ENCODE measurements around the gene INO80.
A peak's percentile ranks its signal among the peaks of the same experiment; 100 is the strongest.

INO80 gene

GRCh38 chr15:41022487-41023090, 93.5 kb downstream of the INO80 start:
- H3K4me3 ChIP-seq (replicated peaks; ENCODE audit: low read depth, low read length), result no peak overlapping the region
- no peak for DNase-seq (ENCODE audit: extremely low read depth, low read depth)
- peak; percentile 74 for TF ChIP-seq CTCF (IDR thresholded peaks at IDR 0.05; ENCODE audit: low read depth, low read length, missing control alignments)

- DNase-seq (ENCODE audit: extremely low read depth, low read depth), result no peak
- no peak for TF ChIP-seq CTCF (IDR thresholded peaks at IDR 0.05; ENCODE audit: low read depth, low read length, missing control alignments)
- H3K4me3 ChIP-seq (replicated peaks; ENCODE audit: low read depth, low read length), result no peak overlapping the region
These were observed 95.3 kb downstream of the INO80 start for GRCh38 chr15:41020829-41021228.

- H3K4me3 ChIP-seq (replicated peaks; ENCODE audit: low read depth, low read length), result no peak overlapping the region
- no peak for DNase-seq (ENCODE audit: extremely low read depth, low read depth)
- TF ChIP-seq CTCF (IDR thresholded peaks at IDR 0.05; ENCODE audit: low read depth, low read length, missing control alignments), result no peak
These were observed 95.8 kb downstream of the INO80 start for GRCh38 chr15:41020311-41020710.

GRCh38 chr15:41019174-41019573, 96.9 kb downstream of the INO80 start:
- TF ChIP-seq CTCF (IDR thresholded peaks at IDR 0.05; ENCODE audit: low read depth, low read length, missing control alignments), result no peak
- H3K4me3 ChIP-seq (replicated peaks; ENCODE audit: low read depth, low read length), result no peak overlapping the region
- DNase-seq (ENCODE audit: extremely low read depth, low read depth), result no peak

GRCh38 chr15:41018534-41018933, 97.5 kb downstream of the INO80 start:
- no peak for TF ChIP-seq CTCF (IDR thresholded peaks at IDR 0.05; ENCODE audit: low read depth, low read length, missing control alignments)
- H3K4me3 ChIP-seq (replicated peaks; ENCODE audit: low read depth, low read length), result no peak overlapping the region
- DNase-seq (ENCODE audit: extremely low read depth, low read depth), result no peak

GRCh38 chr15:41017066-41017735, 98.9 kb downstream of the INO80 start:
- TF ChIP-seq CTCF (IDR thresholded peaks at IDR 0.05; ENCODE audit: low read depth, low read length, missing control alignments), result no peak
- no peak for DNase-seq (ENCODE audit: extremely low read depth, low read depth)

More at GRCh38 chr15:41017066-41017735, 98.9 kb downstream of the INO80 start:
- no peak overlapping the region for H3K4me3 ChIP-seq (replicated peaks; ENCODE audit: low read depth, low read length)

Measured in HFF-Myc (cell line).